Caco-2 (cell line): ENCODE data around the gene AIFM3. TPM values are rescaled to one million over a fixed set of nuclear protein-coding genes. Genes with fewer than 3 reads are reported as not detected.

Source experiments
- BruUV-seq: library from RNA; stranded (reverse); fragments of 400-500 nt; replicated peaks from 2 replicates; lab custom pipeline; 2021; lab: Mats Ljungman, UMichigan
- CTCF ChIA-PET: fragments of 300-600 bp; sonication (Branson Sonifier 250); formaldehyde crosslinking; loops from one replicate; lab custom pipeline; 2022; ENCODE audit warnings: antibody characterized with exemption; lab: Charles Lee
- POLR2A ChIA-PET: fragments of 300-600 bp; sonication (Branson Sonifier 250); formaldehyde crosslinking; loops from one replicate; lab custom pipeline; 2022; ENCODE audit warnings: antibody characterized with exemption; lab: Charles Lee
- DNase-seq, 2 experiments: peaks; one replicate each; pipeline versions ENCODE4 v3.0.0 to v3.0.0-alpha.2; 2020 to 2022
- H3K27me3 ChIP-seq: replicated peaks from 2 replicates; pipeline ENCODE4 v1.6.0; 2011; ENCODE audit warnings: low read length; ENCODE audit not compliant: control insufficient read depth, insufficient read depth
- H3K36me3 ChIP-seq: 2 replicates; pipeline ENCODE4 v1.5.1; 2011; ENCODE audit warnings: low read length; ENCODE audit not compliant: control insufficient read depth, insufficient read depth
- H3K4me1 ChIP-seq: fragments of 250-450 bp; sonication (Bioruptor Pico); 2 replicates; pipeline ENCODE4 v1.5.1; 2020; ENCODE audit warnings: mild to moderate bottlenecking
- H3K4me3 ChIP-seq: 2 replicates; pipeline ENCODE4 v1.5.1; 2011; ENCODE audit warnings: low read depth, mild to moderate bottlenecking, control low read depth, low read length
- H3K9me3 ChIP-seq: fragments of 250-450 bp; sonication (Bioruptor Pico); 2 replicates; pipeline ENCODE4 v1.5.1; 2020; ENCODE audit warnings: mild to moderate bottlenecking, moderate library complexity
- H3K27ac Mint-ChIP-seq: one replicate; pipeline ENCODE4 v1.8.0; 2022; ENCODE audit warnings: mixed read lengths; ENCODE audit not compliant: unreplicated experiment
- H3K27me3 Mint-ChIP-seq: one replicate; pipeline ENCODE4 v1.8.0; 2022; ENCODE audit warnings: mixed read lengths; ENCODE audit not compliant: insufficient read depth, unreplicated experiment
- H3K36me3 Mint-ChIP-seq: one replicate; pipeline ENCODE4 v1.8.0; 2022; ENCODE audit warnings: mild to moderate bottlenecking, mixed read lengths; ENCODE audit not compliant: insufficient read depth, unreplicated experiment
- H3K4me1 Mint-ChIP-seq: one replicate; pipeline ENCODE4 v1.8.0; 2022; ENCODE audit warnings: low read depth, mixed read lengths; ENCODE audit not compliant: unreplicated experiment
- H3K4me3 Mint-ChIP-seq: one replicate; pipeline ENCODE4 v1.8.0; 2022; ENCODE audit warnings: mild to moderate bottlenecking, moderate library complexity, mixed read lengths; ENCODE audit not compliant: unreplicated experiment
- H3K9me3 Mint-ChIP-seq: one replicate; pipeline ENCODE4 v1.8.0; 2022; ENCODE audit warnings: mixed read lengths; ENCODE audit not compliant: unreplicated experiment
- CTCF ChIP-seq, 2 experiments: fragments of 200-600 bp in 1 of 2; IDR thresholded peaks; 1 replicate in 1 of 2; 2 replicates in 1 of 2; pipeline versions ENCODE4 v1.5.1 to v1.8.0; 2011 to 2022; ENCODE audit warnings: antibody characterized with exemption in 1 of 2, control low read depth in 1 of 2, inconsistent platforms in 1 of 2, low read depth in 1 of 2, low read length in 1 of 2, mild to moderate bottlenecking in 1 of 2, moderate library complexity in 1 of 2; ENCODE audit not compliant: insufficient read depth in 1 of 2, severe bottlenecking in 1 of 2, unreplicated experiment in 1 of 2
- intact Hi-C: fragments of 100-400 bp; cut with micrococcal nuclease; formaldehyde crosslinking; loops from one replicate; pipeline ENCODE4 v1.10.0; 2022; ENCODE audit not compliant: unreplicated experiment
- total RNA-seq: library from RNA; stranded (reverse); gene quantifications from 2 replicates; pipeline ENCODE4 v1.2.3, GENCODE V29; 2022

AIFM3 gene
- total RNA-seq, 1 experiment from 2014 or later: 0.73 TPM

- Mint-ChIP-seq H3K27me3 (no peaks in the 10 kb centered on the region), H3K9me3 (no peaks in the 10 kb centered on the region), H3K4me1 (no peaks in the 10 kb centered on the region), H3K36me3 (no peaks in the 10 kb centered on the region), H3K4me3 (no peak overlapping the region), H3K27ac (no peak overlapping the region)
- no peak for TF ChIP-seq CTCF (IDR thresholded peaks at IDR 0.05; ENCODE audit: insufficient read depth in 1 of 2, low read depth in 1 of 2, low read length in 1 of 2, severe bottlenecking in 1 of 2, unreplicated experiment in 1 of 2)
- H3K36me3 ChIP-seq: no peaks in the 10 kb centered on the region
- no peaks in the 10 kb centered on the region; the same call in 1 of the 2 replicates for H3K27me3 ChIP-seq
- CTCF ChIA-PET: interaction anchor here (1.2 kb wide), 1 partner anchor 9 kb away, joined by 3 read pairs; the partner anchor contains the start of gene LZTR1
- BruUV-seq: no TSS peak
- no peak overlapping the region for H3K4me3 ChIP-seq
- no peaks in the 10 kb centered on the region for H3K4me1 ChIP-seq
- intact Hi-C loops: no loop called here
- DNase-seq: no peak
- POLR2A ChIA-PET: interaction anchor here (1.3 kb wide), 1 partner anchor 9 kb away, joined by 4 read pairs; the partner anchor contains the start of gene LZTR1
- no peaks in the 10 kb centered on the region for H3K9me3 ChIP-seq
Observed at GRCh38 chr22:20972933-20973577, 6.0 kb downstream of the AIFM3 start.

DNA sequence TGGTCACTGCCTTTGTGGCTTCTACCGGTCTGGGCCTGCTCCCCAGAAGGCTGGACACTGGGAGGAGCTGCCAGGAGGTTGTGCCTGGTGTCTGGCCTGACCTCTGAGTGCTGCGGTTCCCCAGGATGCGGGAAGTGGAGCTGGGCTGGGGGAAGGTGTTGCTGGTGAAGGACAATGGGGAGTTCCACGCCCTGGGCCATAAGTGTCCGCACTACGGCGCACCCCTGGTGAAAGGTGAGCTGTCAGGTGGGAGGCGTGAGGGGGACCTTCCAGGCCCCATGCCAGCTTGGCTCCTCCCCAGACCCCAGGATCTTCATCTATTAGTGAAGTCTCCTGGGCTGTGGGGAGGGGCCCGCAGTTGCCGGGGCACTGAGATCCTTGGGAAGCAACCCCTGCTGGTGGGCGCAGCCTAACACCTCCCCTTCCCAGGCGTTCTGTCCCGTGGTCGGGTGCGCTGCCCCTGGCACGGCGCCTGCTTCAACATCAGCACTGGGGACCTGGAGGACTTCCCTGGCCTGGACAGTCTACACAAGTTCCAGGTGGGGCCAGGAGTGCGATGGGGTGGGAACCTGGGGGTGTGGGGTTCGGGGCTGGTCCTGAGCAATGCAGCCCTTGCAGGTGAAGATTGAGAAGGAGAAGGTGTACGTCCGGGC lies 6.7 kb downstream of the AIFM3 start:
- POLR2A ChIA-PET: no interaction called here
- Mint-ChIP-seq H3K9me3 (peaks cover 3% of the 10 kb centered on the region), H3K4me1 (no peaks in the 10 kb centered on the region), H3K4me3 (no peak overlapping the region), H3K27ac (no peak overlapping the region), H3K27me3 (no peaks in the 10 kb centered on the region), H3K36me3 (no peaks in the 10 kb centered on the region)
- TF ChIP-seq CTCF (IDR thresholded peaks at IDR 0.05; ENCODE audit: insufficient read depth in 1 of 2, low read depth in 1 of 2, low read length in 1 of 2, severe bottlenecking in 1 of 2, unreplicated experiment in 1 of 2): no peak
- Histone ChIP-seq H3K4me1 (no peaks in the 10 kb centered on the region), H3K4me3 (no peak overlapping the region), H3K36me3 (no peaks in the 10 kb centered on the region), H3K27me3 (no peaks in the 10 kb centered on the region; the same call in 1 of the 2 replicates), H3K9me3 (0 out of 2 replicates have a peak, but pooled peaks cover 3% of the 10 kb centered on the region)
- CTCF ChIA-PET: no interaction called here
- DNase-seq: no peak
- intact Hi-C loops: no loop called here
- no TSS peak for BruUV-seq

DNA sequence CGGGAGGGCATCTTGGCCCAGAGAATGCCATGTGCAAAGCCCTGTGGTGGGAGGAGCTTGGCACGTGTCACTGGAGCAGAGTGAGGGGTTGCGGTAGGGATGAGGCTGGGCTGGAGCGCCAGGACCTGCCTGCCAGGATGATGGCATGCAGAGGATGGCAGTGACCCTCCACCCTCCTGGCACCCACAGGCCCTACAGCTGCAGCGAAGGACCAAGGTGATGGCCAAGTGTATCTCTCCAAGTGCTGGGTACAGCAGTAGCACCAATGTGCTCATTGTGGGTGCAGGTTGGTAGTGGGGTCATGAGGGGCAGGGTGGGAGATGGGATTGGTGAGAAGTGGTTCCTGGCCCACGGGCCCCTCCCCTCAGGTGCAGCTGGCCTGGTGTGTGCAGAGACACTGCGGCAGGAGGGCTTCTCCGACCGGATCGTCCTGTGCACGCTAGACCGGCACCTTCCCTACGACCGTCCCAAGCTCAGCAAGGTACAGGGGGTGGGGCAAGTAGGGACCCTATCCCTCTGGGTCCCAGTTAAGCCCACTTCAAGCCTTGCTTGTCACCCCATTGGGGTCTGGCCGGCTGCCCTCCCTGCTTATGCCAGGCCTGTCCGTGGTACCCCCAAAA lies 7.4 kb downstream of the AIFM3 start:
- BruUV-seq: no TSS peak
- no peak for TF ChIP-seq CTCF (IDR thresholded peaks at IDR 0.05; ENCODE audit: insufficient read depth in 1 of 2, low read depth in 1 of 2, low read length in 1 of 2, severe bottlenecking in 1 of 2, unreplicated experiment in 1 of 2)
- no peaks in the 10 kb centered on the region for H3K4me1 Mint-ChIP-seq
- H3K9me3 Mint-ChIP-seq: peaks cover 8% of the 10 kb centered on the region
- H3K27me3 Mint-ChIP-seq: no peaks in the 10 kb centered on the region
- no peaks in the 10 kb centered on the region; the same call in 1 of the 2 replicates for H3K27me3 ChIP-seq
- POLR2A ChIA-PET: interaction anchor here (0.5 kb wide), 1 partner anchor 479 kb away, joined by 5 read pairs; no protein-coding TSS in a partner anchor
- CTCF ChIA-PET: no interaction called here
- no peak overlapping the region for H3K4me3 ChIP-seq
- H3K36me3 ChIP-seq: no peaks in the 10 kb centered on the region
- H3K4me1 ChIP-seq: no peaks in the 10 kb centered on the region
- no peak for DNase-seq
- no peaks in the 10 kb centered on the region for H3K36me3 Mint-ChIP-seq
- intact Hi-C loops: no loop called here
- H3K27ac Mint-ChIP-seq: no peak overlapping the region
- 0 out of 2 replicates have a peak, but pooled peaks cover 3% of the 10 kb centered on the region for H3K9me3 ChIP-seq
- H3K4me3 Mint-ChIP-seq: no peak overlapping the region
